SIG-M5 treated with dmso at 0.1 percent for 504 hours (cell line): Measurements from ENCODE around the gene GABRG3.

Experiments used
- DNase-seq: peaks from one replicate; lab custom pipeline; 2025; ENCODE audit not compliant: unreplicated experiment; lab: John Stamatoyannopoulos, UW

Gene GABRG3

DNA sequence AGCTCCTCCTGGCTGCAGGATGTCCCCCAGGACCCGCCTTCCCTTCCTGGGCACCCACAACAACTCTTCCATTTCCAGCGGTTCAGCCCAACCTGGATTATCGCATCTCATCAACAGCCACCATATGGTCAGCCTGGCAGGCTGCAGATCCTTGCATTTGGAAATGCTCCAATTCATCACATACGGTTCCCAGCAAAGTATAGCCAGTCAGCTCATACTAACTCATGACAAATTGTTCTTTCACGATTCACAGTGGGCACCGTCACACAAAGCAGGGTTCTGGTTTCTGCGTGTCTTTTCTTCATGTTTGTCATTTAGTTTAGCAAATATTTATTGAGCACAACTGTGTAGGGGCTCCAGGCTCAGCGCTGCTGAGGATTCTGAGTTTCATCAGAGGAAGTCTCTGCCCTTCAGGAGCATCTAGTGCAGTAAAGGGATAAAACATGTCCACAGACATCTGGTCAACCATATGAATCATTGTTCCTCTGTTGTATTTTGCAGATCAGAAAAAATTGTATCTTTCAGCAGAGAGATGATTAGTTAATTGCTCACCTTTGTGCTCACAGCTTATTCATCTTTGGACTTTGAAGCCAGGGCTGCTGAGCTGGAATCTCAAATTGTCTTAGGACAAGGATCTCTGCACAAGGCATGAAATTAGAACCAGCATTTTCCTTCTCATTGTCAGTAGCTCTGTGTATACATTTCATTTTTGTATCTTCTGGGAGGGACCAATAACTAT lies 125.1 kb downstream of the GABRG3 start:
- DNase-seq, result no peak

- no peak for DNase-seq
These were observed 126.5 kb downstream of the GABRG3 start for GRCh38 chr15:27097506-27097905.

GRCh38 chr15:27101982-27102381 lies 131.0 kb downstream of the GABRG3 start:
- no peak for DNase-seq

- no peak for DNase-seq
These were observed 140.3 kb downstream of the GABRG3 start for GRCh38 chr15:27111323-27111722.

DNA sequence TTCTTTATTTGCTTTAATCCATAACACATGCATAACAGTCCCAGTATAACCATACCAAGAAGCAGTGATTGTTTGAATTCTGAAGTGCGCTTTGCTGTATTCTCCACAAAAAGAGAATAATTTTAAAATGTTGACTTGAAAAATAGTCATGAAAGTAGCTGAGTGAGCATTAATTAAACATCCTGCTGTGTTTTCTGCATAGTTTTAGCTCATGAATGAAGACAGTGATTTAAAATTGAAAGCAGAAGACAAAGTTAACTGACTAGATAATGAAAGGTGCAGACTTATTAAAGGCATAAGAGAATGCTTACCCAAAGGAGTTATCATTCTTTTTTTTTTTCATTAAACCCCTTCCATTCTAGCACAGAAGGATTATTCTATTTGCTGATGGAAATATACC lies 143.5 kb downstream of the GABRG3 start:
- no peak for DNase-seq

DNA sequence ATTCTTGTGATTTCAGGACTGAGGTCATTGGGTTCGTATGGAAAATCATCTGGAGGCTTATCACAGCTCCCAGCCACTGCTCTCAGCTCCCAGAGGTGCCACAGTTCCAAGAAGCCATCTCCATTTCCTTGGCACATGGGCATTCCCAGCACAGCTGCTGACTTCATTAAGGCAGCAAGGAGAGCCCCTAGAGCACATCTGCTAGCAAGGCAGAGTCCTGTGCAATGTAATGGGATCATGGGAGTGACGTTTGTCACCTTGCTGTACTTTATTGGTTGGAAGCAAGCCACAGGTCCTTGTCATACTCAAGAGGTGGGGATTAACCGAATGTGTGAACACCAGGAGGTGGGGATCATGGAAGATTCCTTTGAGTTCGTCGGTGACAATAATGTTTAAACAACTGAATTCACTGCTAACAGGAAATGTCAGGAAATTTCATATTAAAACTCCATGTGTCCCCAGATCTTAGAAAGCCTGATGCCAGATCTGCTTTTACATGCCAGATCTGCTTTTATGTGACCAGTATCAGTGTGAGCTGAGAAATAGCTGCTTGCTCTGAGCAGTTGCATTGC lies 148.8 kb downstream of the GABRG3 start:
- no peak for DNase-seq

DNA sequence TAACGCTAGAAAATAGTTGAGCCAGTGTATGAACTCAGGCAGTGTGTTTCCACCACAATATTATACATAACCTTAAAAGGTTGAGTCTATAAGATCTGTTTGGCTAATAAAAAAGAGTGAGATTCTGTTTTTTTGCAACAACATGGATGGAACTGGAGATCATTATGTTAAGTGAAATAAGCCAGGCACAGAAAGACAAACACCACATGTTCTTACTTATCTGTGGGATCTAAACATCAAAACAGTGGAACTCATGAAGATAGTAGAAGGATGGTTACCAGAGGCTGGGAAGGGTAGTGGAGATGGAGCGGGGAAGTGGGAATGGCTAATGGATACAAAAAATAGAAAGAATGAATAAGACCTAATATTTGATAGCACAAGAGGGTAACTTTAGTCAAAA lies 150.7 kb downstream of the GABRG3 start:
- no peak for DNase-seq

GRCh38 chr15:27123291-27123690 lies 152.3 kb downstream of the GABRG3 start:
- no peak for DNase-seq

GRCh38 chr15:27123808-27124207 lies 152.8 kb downstream of the GABRG3 start:
- no peak for DNase-seq

GRCh38 chr15:27124287-27124871 lies 153.4 kb downstream of the GABRG3 start:
- no peak for DNase-seq

DNA sequence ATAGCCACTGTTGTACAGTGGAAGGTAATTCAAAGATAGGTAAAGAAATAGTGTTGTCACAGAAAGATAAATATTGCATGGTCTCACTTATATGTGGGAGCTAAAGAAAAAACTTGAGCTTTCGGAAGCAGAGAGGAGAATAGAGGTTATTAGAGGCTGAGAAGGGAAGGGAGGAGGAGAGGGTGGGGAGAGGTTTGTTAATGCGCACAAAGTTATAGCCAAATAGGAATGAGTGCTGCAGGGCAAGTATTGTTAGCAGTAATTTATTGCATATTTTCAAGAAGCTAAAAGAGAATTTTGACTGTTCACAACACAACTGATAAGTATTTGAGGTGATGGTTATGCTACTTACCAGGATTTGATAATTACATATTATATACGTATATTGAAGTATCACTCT lies 154.2 kb downstream of the GABRG3 start:
- no peak for DNase-seq

DNA sequence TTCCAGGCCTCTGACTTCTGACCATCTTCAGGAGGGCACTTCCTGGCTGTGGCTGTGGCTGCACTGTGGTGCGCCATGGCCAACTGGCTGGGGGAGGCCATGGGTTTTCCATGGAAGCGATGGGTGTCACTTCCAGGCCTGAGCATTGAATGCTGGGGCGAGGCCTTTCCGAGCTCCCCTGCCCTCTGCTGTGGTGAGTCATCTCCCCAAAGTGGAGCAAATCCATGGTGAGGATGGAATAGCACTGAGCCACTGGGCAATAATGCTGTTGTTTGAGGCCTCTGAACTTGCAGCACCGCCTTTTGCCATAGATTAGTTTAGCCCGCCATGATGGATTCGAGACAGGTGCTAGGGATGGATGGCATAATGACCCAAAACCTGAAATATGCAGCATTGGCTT lies 155.5 kb downstream of the GABRG3 start:
- DNase-seq, result no peak

- no peak for DNase-seq
These were observed 157.0 kb downstream of the GABRG3 start for GRCh38 chr15:27127815-27128570.

- no peak for DNase-seq
These were observed 162.3 kb downstream of the GABRG3 start for GRCh38 chr15:27133249-27133648.

DNA sequence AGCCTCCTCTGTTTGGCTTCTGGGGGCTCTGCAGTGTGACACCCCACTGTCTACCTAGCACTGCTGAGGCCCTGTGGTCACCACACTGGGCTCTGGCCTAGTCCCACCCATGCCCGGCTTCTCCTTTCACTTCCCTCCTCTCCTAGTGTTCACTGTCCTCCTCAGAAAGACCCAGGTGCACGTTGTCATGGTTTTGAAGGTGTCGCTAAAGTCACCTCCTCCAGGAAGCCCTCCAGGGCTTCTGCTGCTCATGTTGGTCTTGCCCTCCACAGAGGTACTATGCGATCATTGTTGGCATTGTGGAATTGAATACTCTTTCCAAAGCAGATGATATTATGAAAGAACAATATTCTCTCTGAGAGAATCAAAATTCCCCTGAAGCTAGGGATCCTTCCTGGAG lies 163.5 kb downstream of the GABRG3 start:
- no peak for DNase-seq

- no peak for DNase-seq
These were observed 164.2 kb downstream of the GABRG3 start for GRCh38 chr15:27135151-27135550.

DNA sequence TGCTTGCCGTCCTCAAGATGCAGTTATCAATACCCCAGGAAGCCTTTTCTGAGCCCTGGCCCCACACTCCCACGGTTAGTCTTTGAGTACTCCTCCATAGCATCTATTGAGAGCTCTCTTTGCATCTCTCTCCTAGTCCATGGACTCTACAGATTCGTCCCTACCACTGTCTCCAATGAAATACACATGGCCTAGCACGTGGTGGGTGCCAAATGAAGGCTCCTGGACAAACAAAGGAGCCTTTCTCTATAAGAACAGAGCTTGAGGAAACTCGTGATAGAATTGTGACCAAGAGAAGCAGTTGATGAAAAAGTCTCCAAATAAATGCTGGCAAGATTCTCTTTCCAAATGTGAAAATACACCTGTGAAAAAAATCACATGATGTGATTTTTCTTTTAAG lies 166.1 kb downstream of the GABRG3 start:
- no peak for DNase-seq

GRCh38 chr15:27165590-27165989 lies 194.6 kb downstream of the GABRG3 start:
- DNase-seq, result no peak

DNA sequence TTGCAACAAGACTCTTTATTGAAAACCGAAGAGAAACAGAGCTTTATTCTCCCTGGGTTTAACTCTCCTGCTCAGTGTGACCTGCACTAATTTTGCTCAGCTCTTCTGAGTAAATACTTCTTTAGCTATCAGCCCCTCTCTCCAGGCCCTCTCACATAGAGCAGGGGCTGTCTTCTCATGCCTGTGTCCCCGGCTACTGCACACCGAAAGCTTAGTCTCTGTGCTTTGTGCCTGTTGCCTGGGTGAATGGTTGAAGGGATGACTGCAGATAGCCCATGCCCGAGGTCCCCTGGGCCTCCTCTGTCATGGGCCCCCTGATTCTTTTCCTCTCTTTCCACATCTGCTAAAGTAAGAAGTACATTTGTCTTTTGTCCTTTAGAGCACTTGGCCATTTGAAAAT lies 195.9 kb downstream of the GABRG3 start:
- no peak for DNase-seq

- no peak for DNase-seq
These were observed 196.8 kb downstream of the GABRG3 start for GRCh38 chr15:27167738-27168137.

- DNase-seq, result no peak
These were observed 199.9 kb downstream of the GABRG3 start for GRCh38 chr15:27170851-27171250.

GRCh38 chr15:27172821-27173220 lies 201.8 kb downstream of the GABRG3 start:
- no peak for DNase-seq
